ENCODE data around the gene GMPPB.

GMPPB gene

DNA sequence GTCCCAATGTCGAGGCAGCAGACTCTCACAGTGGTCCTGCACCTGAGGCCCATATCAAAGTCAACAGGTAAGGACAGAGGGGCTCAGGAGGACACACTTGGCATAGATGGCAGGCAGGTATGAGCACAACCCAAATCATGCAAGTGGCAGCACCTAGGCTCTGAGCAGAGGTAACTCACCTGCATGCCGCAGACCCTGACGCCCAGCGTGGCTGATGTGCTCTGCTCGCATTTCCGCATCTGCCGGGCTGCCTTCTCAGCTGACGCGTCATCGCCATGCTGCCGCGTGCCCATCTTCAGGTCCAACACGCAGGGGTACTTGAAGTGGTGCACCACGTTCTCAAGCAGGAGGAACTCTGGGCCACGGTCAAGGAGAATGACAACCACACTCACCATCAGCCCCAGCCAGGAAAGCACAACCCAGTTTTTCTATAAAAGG, 4.2 kb upstream of the GMPPB start:
- DNase-seq, result no peak

DNA sequence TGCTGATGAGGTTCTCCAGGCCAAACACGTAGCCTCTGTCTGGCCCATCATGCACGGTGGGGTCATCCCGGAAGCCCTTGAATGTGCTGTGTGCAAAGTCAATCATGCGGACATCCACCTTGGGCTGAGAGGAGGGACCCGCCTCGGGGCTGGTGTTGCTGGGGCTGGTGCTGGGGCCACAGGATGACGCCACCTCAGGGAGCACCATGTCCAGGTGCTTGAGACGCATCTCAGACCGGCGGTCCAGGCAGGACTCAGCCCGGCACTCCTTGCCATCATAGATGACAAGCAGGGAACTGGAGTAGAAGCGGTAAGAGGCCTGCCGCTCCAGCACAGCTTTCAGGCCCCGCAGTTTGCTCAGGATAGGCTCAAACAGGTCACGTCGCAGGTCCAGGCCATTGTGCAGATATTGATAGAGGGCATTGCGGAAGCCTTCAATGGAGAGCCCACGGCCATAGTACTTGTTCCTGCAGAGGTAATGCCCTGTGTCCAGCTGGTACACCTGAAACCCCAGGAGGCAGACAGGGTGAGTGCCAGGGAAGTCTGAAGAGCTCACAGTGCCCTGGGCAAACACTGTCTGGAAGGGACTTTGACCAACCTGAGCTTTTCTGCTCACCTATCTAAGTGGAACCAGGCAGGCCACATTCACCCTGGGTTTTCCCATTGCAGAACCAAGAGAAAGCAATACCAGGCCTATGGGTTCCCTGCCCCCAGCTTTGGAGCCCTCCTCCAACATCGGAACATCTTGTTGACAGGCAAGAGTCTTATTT, 3.6 kb upstream of the GMPPB start:
- DNase-seq, result no peak

DNA sequence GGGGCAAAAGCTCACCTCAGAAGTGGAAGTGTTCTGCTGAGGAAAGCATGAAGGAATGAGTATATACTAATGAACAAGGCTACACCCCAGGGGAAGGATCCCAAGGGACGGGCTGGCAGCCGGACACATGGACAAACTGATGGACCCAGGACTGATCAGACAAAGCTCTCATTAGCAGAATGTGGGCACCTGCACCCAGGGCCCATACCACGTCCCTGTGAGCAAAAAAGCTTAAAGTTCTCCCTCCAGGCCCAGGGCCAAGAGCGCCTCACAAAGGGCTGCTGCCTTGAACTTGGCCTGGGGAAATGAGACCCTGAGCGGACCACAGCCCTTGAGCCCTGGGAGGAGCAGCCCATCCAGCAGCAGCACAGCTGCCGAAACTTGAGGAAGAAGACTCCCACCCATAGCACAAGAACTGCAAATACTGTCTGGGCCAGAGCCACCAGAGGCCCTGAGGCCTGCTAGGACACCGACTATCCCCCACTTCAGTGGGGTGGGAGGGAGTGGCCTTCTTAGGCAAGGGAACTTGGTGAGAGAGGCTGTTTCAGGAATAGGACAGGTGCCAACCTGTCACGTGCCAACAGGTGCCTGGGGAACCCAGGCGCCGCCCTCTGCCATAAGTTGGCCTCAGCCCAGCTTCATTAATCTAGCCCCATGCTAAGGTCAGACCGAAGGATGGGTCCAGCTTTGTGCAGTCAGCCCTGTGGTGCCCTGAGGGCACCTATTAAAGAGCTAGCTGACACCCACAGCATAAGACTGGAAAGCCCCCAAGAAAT, 2.3 kb upstream of the GMPPB start:
- no peak for DNase-seq

DNA sequence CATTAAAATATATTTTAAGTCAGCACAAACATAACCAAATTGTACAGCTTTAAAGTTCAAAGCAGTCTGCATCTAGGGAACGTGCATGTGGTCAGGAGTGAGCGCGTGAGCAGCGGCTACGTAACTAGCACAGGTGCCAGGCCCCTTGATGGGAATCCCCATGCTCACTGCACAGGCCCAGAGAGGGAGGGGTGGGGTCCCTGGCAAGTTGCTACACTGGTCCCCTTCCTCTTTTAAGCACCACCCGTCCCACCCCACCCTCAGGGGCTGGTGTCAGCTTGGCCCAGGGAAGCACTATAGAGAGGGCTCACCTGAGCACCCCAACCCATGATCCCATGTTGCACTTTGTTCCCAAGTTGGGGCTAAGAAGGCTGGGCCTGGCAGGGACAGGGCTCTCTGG, 835 bp upstream of the GMPPB start:
- DNase-seq, result no peak

DNA sequence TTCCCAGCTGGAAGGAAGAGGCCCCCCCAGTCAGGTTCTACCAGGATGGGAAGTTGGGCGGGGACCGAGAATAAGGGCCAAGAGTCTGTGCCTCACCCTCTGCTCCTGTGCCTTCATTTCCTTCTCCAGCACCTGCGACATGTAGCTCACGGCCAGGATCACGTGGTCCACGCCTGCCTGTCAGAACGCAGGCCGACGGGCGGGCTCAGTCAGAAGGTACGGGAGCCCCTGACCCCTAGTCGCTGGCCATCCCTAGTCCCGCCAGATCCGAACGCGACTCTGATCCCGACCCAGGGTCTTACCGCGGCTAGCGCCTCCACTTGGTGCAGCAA, 489 bp downstream of the GMPPB start:
- peak; percentile 37 for DNase-seq

DNA sequence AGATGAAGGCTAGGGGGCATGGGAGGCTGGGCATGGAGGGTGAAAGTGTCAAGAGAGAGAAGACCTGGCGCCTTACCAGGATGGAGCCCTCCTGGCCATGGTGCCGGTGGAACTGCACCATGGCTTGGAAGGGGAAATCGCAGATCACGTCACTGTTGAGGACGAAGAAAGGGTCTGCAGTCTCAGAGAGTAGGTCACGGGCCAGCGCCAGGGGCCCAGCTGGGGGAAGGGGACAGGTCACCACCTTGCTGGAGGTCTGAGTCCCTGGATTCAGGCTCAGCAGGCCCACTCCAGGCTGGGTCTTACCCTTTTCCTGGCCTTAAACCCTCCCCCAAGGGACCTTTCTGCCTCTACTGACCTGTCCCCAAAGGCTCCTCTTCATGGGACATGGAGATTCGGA, 855 bp downstream of the GMPPB start:
- no peak for DNase-seq

DNA sequence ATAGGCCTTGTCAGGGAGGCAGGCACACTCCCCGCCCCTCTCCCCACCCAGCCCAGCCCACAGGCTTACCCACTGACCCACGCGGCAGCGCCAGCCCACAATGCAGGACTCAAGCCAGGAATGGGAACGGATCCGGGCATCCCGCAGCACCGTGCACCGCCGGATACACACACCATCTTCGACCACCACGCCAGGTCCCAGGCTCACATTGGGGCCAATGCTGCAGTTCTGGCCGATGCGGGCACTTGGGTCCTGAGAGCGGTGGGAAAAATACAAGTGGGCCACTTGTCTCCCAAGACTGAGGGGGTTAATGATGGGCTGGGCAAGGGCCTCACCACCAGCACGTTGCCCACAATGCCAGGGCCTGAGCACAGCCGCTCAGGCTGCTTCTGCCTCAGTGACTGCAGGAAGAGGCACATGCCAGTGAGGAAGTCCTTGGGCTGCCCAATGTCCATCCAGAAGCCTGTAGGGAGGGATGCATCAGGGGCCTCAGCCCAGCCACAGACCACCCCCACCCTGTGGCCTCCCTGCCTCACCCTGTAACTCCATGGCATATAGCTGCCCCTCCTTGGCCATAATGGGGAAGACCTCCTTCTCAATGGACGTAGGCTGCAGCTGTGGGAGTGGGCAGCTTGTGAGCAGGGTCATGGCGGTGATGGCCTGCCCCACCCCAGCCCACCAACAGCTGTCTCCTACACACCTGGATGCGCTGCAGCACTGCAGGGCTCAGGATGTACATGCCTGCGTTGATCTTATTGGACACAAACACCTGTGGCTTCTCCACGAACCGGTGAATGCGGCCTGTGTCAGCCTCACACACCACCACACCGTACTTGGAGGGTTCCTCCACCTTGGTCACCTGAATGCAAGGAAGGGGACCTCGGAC, 1.6 kb downstream of the GMPPB start:
- no peak for DNase-seq

DNA sequence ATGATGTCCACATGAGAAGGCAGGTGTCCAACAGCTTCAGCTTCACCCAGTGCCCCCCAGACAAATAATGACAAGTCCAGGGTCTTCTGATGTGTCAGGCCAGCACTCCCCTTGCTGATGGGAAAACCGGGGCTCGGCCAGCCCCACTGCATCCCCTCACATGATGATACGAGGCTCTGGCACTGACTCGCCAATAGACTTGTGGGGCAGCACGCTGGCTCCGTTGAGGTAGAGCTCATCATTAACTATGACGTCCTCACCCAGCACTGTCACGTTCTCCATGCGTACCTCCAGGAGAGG, 2.2 kb downstream of the GMPPB start:
- DNase-seq, result no peak

DNA sequence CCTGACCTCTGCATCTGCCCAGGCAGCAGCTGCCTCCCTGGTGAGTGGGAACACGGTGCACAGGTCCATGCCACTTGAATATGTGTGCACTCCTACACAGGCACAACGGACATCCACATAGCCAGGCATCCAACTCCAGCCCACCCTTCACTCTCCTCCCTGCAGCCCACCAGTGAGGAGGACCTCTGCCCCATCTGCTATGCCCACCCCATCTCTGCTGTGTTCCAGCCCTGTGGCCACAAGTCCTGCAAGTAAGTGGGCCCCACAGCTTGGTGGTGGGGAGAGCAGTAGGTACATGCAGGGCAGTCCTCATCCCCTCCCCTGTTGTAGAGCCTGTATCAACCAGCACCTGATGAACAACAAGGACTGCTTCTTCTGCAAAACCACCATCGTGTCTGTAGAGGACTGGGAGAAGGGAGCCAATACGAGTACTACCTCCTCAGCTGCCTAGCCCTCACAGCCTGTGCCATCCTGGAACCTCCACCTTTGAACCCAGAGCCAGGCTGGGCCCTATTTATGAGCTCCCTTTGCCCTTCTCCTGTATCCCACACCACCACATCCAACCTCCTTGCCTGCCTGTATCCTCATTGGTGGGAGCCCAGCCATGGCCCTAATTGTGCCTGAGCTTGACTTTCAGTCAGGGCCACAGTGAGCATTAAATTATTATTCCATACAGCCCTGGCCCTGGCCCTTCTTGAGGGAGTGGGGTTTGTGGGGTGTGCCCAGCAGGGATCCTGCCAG, 2.7 kb downstream of the GMPPB start:
- no peak for DNase-seq

DNA sequence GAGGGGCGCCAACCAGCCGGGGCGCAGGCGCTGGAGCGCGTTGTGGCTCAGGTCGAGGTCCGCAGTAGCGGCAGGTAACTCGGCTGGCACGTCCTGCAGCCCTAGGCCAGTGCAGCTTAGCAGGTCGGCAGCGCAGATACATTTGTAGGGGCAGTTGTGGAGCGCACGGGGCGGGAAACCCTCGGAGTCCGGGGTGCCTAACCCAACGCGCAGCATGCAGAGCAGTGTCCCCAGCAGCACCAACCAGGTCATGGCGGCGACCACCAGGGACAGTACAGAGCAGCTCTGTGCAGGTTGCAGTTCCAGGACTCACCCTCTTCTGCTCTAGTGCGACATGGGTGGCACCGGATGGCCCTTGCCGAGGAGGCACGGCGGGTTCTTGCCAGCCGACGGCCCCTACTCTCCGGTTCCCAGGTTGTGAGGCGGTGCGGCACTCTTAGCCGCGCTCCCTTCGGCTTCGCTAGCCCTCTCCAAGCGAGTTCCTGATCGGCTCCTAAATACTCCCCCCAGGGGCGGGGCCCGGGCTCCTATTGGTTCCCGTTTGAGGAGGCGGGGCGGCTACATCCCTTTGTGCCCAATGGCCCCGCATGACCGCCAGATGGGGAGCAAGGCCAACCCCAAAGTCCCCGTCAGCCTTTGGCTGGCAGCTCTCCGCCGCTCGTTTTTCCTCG, 4.4 kb downstream of the GMPPB start, which contains the start of gene AMIGO3:
Gene AMIGO3, minus strand, starts transcription at position 471 of the 671 bp plus-strand sequence. Its CDS starts 219 bp downstream, at position 252.
- no peak for DNase-seq

DNA sequence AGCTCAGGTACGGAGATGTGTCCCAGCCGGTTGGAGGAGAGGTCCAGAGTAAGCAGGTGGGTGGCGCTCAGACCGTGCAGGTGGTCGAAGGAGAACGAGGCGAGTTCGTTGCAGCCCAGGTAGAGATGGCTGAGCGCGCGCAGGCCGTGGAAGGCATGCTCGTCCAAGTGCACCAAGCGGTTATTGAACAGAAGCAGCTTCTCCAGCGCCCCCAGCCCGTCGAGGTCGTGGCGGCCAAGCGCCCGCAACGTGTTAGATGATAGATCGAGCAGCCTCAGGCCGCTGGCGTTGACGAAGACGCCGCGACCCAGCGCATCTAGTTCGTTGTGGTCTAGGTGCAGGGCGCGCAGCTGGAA, 4.9 kb downstream of the GMPPB start:
- no peak for DNase-seq

DNA sequence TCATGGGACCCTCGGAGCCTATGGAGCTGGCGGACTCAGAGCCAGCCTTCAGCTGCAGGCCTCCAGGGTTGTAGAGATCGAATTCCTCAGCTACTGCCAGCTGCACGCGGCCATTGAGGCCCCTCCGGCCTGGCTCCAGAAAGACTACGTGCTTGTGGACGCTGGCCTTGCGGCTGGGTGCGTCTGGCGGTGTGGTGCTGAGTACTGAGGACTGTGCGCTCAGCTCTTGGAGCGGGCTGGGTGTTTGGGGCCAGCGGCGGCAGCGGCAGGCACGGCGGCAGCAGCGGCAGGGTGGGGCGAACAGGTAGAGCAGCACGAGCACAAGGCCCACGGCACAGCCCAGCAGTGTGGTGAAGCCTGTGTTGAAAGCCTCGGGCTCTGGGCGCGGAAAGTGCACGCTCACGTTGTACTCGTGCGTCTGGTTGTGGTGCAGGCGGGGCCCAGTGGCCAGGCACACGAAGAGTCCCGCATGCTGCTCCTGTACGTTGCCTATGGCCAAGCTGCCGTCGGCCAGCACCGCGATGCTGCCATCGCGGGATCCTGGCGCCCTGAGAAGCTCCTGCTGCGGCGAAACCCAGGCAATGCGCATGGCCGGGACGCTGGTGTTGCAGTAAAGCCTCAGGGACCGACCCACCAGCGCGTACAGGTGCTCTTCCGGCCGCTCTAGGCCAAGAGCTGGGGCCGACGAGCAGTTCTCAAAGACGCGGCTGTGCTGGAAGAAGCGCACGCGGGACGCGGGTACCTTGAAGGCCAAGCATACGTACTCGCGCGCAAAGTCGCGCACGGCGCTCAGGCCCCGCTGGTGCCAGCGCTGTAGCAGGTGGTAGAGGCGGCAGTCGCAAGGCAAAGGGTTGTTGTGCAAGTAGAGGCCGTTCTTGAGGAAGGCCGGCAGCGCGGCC, 5.5 kb downstream of the GMPPB start:
- no peak for DNase-seq

DNA sequence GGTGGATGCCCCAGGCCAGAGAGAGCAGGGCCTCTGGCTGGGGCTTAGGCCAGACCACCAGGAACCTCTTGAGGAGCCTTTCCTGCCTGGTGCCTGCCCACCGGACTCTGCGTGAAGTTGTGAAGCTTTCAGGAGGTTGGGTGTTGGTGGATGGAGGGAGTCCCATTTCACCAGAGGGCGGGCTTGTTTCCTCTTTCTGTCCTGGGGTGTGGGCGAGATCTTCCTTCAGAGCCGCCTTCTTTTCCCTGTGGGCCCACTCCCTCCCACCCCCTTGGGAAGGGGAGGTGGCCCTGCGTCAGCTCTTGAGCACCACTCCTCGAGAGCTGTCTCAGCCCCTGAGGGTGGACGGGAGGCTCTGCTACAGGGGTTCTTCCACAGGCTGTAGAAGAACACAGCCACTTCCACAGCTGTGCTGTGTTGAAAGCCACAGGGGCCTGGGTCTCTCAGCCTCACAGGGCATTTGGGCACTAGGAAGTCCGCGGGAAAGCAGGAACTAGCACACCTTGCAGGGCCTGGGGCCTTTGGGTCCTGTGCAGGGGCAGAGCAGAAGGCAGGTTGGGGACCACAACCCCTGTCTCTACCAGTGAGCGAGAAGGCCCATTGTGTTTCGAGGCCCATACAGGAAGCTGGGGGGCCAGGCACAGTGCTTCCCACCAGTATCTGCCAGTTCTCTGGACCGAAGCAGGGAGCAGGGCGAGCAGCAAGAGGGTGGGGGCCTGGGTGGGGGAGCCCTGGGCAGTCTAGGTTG, 6.4 kb downstream of the GMPPB start:
- DNase-seq, result no peak

DNA sequence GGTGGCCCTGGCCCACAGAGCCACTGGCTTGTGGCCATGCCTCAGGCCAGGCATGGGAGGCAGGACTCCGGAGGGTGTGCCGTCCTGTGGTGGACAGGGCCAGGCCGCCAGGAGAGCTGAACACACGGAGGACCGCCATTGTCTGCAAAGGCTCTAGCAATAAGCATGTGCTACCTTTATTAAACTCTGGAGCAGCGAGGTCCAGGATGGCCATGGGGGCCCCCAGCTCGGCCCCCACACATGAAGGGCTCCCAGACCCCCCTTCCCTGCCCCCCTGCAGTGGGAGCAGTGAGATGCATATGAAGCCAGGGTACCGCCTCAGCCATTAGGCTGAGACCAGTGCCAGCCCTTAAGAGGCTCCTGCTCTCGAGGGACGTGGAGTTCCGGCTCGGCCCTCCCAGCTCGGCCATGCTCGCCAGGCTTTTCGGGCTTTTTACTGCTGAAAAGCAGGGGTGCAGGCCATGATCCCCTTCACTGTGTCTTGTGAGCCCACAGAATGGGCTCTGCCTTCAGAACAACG, 7.0 kb downstream of the GMPPB start:
- no peak for DNase-seq

DNA sequence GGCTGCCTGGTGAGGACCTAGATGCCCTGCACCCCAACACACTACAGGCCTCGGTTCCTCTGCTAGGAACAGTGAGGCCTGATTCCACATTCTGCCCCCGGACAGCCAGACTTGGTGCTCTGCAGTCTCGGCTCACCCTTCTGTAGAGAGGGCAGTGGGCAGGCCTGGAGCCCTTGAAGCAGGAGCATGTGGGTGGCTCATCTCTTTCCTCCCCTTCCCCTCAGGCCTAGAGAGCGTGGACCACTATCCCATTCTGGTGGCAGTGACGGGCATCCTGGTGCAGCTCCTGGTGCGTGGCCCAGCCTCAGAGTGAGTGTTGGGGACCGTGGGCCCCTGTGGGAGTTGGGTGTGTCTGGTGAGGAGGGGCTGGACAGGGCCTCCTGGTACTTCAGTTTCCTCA, 7.6 kb downstream of the GMPPB start:
- DNase-seq, result no peak

DNA sequence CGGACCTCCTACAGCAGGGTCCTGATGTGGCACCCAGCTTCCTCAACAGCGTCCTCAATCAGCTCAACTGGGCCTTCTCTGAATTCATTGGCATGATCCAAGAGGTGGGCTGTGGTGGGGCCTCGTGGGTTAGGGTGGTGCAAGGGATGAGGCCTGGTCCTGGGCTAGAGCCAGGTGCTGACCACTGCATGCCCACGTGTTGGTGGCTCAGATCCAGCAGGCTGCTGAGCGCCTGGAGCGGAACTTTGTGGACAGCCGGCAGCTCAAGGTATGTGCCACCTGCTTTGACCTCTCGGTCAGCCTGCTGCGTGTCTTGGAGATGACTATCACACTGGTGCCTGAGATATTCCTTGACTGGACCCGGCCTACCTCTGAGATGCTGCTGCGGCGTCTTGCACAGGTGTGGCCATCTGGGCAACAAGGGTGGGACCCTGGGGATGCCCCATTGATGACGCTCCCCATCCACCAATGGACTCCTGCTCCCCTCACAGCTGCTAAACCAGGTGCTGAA, 8.1 kb downstream of the GMPPB start:
- no peak for DNase-seq

DNA sequence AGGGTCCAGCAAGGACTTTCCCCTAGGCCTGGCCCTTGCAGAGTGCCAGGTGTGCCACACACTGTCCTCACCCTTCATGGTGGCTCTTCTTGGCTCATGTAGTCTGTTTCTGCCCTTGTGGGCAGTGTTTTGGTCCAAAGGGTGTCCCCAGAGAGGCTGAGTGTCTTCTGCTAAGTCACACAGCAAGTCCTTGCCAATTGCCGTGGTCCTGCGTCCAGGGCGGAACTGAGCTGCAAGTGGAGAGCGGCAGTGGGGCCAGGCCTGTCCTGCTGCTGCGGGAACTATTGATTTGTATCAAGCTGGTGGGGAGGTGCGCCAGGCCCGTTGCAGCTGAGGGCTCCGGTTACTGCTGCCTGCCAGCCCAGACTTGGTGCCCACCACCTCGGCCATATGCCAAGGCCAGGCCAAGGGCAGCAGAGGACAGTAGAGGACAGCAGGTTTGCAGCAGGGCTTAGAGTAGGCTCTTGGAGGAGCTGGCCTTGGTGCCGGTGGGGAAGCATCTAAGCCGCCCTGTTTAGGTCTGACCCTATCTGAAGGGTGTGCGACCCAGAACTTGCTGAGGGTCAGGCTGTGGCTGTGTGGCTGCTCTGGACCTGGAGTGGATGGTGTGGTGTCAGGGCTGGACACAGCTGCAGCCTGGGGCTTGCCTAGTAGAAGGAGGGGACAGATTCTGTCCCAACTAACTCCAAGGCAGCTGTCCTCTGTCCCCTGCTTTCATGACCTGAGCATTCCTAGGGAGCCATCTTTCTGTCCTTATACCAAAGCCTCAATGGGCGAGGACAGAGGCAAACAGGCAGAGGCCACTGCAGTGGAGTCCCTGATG, 8.8 kb downstream of the GMPPB start:
- no peak for DNase-seq

DNA sequence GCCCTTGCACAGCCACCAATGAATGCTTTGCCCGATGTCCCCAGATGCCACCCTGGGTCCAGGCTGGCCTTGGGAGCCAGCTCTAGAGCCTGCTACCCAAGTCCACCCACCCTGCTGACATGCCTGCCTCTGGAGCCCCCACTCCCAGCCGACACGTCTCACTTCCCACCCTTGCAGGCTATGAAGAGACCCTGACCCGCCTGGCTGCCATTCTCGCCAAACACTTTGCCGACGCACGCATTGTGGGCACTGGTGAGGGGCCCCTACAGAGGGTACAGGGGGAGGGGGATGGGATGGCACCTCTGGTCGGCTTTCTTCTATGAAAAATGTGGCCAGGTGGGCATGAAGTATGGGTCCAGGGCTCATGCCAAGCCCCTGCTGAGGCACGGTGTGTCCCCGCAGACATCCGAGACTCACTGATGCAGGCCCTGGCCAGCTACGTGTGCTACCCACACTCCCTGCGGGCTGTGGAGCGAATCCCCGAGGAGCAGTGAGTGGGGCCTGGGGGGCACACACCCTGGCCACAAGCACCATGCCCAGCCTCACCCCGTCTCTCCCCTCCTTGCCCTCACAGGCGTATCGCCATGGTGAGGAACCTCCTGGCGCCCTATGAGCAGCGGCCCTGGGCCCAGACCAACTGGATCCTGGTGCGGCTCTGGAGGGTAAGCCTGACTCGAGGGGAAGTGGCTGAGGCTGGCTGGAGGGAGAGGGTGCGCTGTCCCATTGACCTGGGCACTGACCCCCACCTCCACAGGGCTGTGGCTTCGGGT, 10.2 kb downstream of the GMPPB start:
- DNase-seq, result no peak

Measured in NK-92 treated with Interleukin-12 subunit alpha and Interleukin-12 subunit beta, amount 100 ng/mL, for 24 hours (cell line).